Naive thymus-derived CD8-positive, alpha-beta T cell (primary cell): ENCODE measurements around the gene SIGLEC9. TPM values are rescaled to one million over a fixed set of nuclear protein-coding genes. Genes with fewer than 3 reads are reported as not detected.

Experiments
- ATAC-seq, 2 donors: fragments of 150-1000 bp; cut with Tn5 transposase in 1 of 2; sonication (Bioruptor Pico), chemical (Tn5 transposase) in 1 of 2; 1 replicate in 1 of 2; 2 replicates in 1 of 2; pipeline ENCODE4 v1.10.0; 2021; ENCODE audit warnings: mild to moderate bottlenecking in 2 of 2, moderate library complexity in 2 of 2
- POLR2A ChIA-PET: fragments of 350-600 bp; sonication (Branson Sonifier 250); formaldehyde crosslinking; loops from one replicate; lab custom pipeline; 2021; ENCODE audit warnings: antibody characterized with exemption; lab: Charles Lee
- DNase-seq, 10 donors: peaks; one replicate each; pipeline versions ENCODE4 v3.0.0 to v3.0.0-alpha.2; 2020 to 2022
- H3K27ac Mint-ChIP-seq, 10 donors: one replicate each; pipeline ENCODE4 v1.8.0; 2020 to 2022; ENCODE audit warnings: mild to moderate bottlenecking in 10 of 10, mixed read lengths in 10 of 10, moderate library complexity in 4 of 10, inconsistent platforms in 1 of 10
- H3K27me3 Mint-ChIP-seq, 5 donors: one replicate each; pipeline ENCODE4 v1.8.0; 2021 to 2022; ENCODE audit warnings: mixed read lengths in 5 of 5
- H3K36me3 Mint-ChIP-seq, 3 donors: one replicate each; pipeline ENCODE4 v1.8.0; 2020 to 2022; ENCODE audit warnings: mixed read lengths in 3 of 3, mild to moderate bottlenecking in 2 of 3, inconsistent platforms in 1 of 3
- H3K4me1 Mint-ChIP-seq, 4 donors: one replicate each; pipeline ENCODE4 v1.8.0; 2021 to 2022; ENCODE audit warnings: mixed read lengths in 4 of 4
- H3K4me3 Mint-ChIP-seq, 10 donors: one replicate each; pipeline ENCODE4 v1.8.0; 2020 to 2022; ENCODE audit warnings: mild to moderate bottlenecking in 10 of 10, mixed read lengths in 10 of 10, moderate library complexity in 6 of 10, inconsistent platforms in 1 of 10
- H3K9me3 Mint-ChIP-seq, 9 donors: one replicate each; pipeline ENCODE4 v1.8.0; 2020 to 2022; ENCODE audit warnings: mixed read lengths in 9 of 9, mild to moderate bottlenecking in 3 of 9, inconsistent platforms in 1 of 9, moderate library complexity in 1 of 9
- polyA plus RNA-seq, 3 donors: library from polyadenylated mRNA; unstranded; fragments of 300-500 nt; fragmentation: Illumina TruSeq; gene quantifications; one replicate each; pipeline ENCODE4 v1.2.3, GENCODE V29; 2021
- total RNA-seq, 8 experiments: library from RNA in 2 of 8; stranded (reverse) in 2 of 8; gene quantifications; one replicate each; pipeline ENCODE4 v1.2.3 and lab custom pipeline; 2021 to 2026

SIGLEC9 gene
- 1 to 10 TPM; 1.3 to 2.4 TPM for total RNA-seq
- 1 to 10 TPM in 1 of 3 donors, under 1 TPM in 2; 0.32 to 1.5 (median 0.83) TPM for polyA plus RNA-seq
- 0.29 to 3.1 (median 0.71) reads per million in 6 experiments for total RNA-seq (lab: John Stamatoyannopoulos, UW)

DNA sequence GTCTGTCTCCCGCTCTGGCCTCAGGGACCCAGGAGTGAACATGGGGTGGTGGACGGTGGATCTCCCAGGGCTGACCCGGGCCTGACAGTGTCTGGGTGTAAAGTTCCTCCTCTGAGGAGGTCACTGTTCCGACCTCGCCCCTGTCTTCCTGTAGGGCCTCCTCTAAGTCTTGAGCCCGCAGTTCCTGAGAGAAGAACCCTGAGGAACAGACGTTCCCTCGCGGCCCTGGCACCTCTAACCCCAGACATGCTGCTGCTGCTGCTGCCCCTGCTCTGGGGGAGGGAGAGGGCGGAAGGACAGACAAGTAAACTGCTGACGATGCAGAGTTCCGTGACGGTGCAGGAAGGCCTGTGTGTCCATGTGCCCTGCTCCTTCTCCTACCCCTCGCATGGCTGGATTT is at the start of gene SIGLEC9:
Gene SIGLEC9, plus strand, starts transcription at position 178 of the 400 bp plus-strand sequence. Its CDS starts 69 bp downstream, at position 247.
- no peak for ATAC-seq
- H3K4me1 Mint-ChIP-seq: peaks cover 53 to 94% (median 87%) of the 10 kb centered on the region in 4 donors
- DNase-seq: no peak

DNA sequence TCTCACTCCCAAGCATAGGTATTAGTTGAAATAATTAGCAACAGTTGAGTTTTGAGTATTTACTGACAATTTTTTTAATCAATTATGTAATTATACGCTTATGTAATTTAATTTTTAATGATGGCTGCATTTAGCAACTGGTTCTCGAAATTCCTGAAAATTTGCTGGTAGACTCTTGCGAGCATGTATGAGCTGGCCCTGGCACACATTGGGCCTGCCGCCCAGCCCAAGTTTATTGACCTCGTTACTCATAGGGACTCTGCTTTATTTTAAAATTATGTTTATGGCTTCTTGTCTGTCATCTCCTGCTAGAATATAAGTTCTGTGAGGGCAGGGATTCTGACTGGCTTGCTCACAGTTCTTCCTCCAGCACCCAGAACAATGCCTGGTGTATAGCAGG is 48.7 kb upstream of the SIGLEC9 start:
- no peaks in the 10 kb centered on the region for H3K4me1 Mint-ChIP-seq
- no peak for ATAC-seq
- H3K4me3 Mint-ChIP-seq: no peak overlapping the region
- no peak for DNase-seq
- peaks cover 3 to 16% (median 4%) of the 10 kb centered on the region in 3 donors for H3K36me3 Mint-ChIP-seq
- peaks cover 0 to 15% (median 8%) of the 10 kb centered on the region in 9 donors for H3K9me3 Mint-ChIP-seq
- H3K27ac Mint-ChIP-seq: no peak overlapping the region
- POLR2A ChIA-PET: no interaction called here
- peaks cover 3 to 16% (median 7%) of the 10 kb centered on the region in 5 donors for H3K27me3 Mint-ChIP-seq

More for the DNA sequence above, at the start of gene SIGLEC9:
- Mint-ChIP-seq H3K4me3 (peak within 1 kb of the TSS; percentile 53 to 89 (median 81)), H3K27me3 (no peaks in the 10 kb centered on the region), H3K27ac (peak within 1 kb of the TSS; percentile 92 to 97 (median 94)), H3K9me3 (peaks cover 0 to 2% (median 0%) of the 10 kb centered on the region in 9 donors), H3K36me3 (peaks cover 0 to 2% (median 0%) of the 10 kb centered on the region in 3 donors)
- POLR2A ChIA-PET: interaction anchor here (1.2 to 3.3 kb wide), 3 partner anchors 7 to 34 kb away, joined by 5 to 19 read pairs (median 12); no protein-coding TSS in a partner anchor

DNA sequence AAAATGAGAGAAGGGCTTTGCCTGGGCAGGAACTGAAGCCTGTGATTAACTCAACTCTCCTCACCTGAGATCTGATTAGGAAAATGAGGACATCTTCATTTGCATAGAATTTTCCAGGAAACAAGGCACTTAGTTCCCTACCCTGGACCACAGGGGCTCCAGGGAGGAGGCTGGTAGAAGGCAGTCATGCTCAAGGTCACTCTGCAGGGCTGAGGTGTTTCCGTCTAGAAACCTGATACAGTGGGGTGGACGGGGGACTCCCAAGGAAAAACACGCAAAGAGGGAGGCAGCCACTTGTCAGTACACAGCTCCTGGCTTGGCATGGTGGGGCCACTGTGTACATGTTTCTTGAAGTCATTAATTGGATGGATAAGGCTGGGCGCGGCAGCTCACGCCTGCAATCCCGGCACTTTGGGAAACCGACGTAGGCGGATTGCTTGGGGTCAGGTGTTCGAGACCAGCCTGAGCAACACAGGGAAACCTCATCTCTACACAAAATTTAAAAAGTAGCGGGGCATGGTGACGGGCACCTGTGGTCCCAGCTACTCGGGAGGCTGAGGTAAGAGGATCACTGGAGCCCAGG is 48.0 kb upstream of the SIGLEC9 start:
- no peak for DNase-seq
- H3K27me3 Mint-ChIP-seq: peaks cover 3 to 16% (median 9%) of the 10 kb centered on the region in 5 donors
- no peak overlapping the region for H3K27ac Mint-ChIP-seq

DNA sequence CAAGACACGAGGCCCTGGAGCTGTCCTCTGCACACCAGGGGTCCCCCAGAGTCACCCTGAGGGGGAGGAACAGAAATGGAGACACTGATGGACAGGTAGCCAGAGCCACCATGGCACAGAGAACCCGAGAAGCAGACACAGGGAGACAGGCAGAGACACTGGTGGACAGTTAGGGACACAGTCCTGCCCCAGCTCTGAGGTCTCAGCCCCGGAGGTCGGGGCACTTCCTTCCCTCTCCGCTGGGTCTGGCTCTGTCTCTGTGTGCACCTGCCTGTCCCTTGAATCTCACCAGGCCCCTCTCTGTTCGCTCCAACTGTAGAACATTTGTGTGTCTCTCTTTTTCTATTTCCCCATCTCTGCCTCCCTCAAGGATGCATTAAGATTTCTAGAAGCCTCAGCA is 46.6 kb upstream of the SIGLEC9 start:
- no peak for DNase-seq
- Mint-ChIP-seq H3K27ac (no peak overlapping the region), H3K4me1 (peaks cover 0 to 6% (median 2%) of the 10 kb centered on the region in 4 donors), H3K27me3 (peaks cover 2 to 20% (median 10%) of the 10 kb centered on the region in 5 donors), H3K36me3 (peaks cover 3 to 13% (median 4%) of the 10 kb centered on the region in 3 donors), H3K4me3 (no peak overlapping the region), H3K9me3 (peaks cover 0 to 13% (median 8%) of the 10 kb centered on the region in 9 donors)
- no peak for ATAC-seq
- POLR2A ChIA-PET: no interaction called here

More for the DNA sequence above, 48.0 kb upstream of the SIGLEC9 start:
- no peak overlapping the region for H3K4me3 Mint-ChIP-seq
- no peak for ATAC-seq
- H3K4me1 Mint-ChIP-seq: no peaks in the 10 kb centered on the region
- H3K36me3 Mint-ChIP-seq: peaks cover 3 to 16% (median 4%) of the 10 kb centered on the region in 3 donors
- POLR2A ChIA-PET: no interaction called here
- H3K9me3 Mint-ChIP-seq: peaks cover 0 to 15% (median 8%) of the 10 kb centered on the region in 9 donors

DNA sequence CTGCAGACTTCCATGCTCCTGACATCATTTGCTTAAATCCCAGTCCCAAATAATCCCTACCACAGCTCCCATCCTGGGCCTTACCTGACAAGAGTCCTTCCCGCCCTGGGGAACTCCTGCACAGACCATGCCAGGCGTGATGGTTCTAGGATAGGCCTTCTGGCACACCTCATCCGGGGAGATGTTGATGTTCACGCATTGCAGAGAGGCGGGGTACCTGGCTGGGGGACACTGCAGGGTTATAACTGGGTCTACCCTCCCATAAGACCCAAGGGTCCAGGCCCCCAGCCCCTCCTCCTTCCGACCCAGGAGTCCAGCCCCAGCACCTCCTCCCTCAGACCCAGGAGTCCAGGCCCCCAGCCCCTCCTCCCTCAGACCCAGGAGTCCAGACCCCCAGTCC is 46.0 kb upstream of the SIGLEC9 start:
- POLR2A ChIA-PET: no interaction called here
- H3K27me3 Mint-ChIP-seq: peaks cover 5 to 24% (median 14%) of the 10 kb centered on the region in 5 donors
- peaks cover 0 to 7% (median 3%) of the 10 kb centered on the region in 9 donors for H3K9me3 Mint-ChIP-seq
- H3K4me3 Mint-ChIP-seq: no peak overlapping the region
- no peak for ATAC-seq
- peaks cover 0 to 7% (median 4%) of the 10 kb centered on the region in 3 donors for H3K36me3 Mint-ChIP-seq
- no peak overlapping the region for H3K27ac Mint-ChIP-seq
- no peak for DNase-seq
- H3K4me1 Mint-ChIP-seq: peaks cover 0 to 7% (median 4%) of the 10 kb centered on the region in 4 donors

DNA sequence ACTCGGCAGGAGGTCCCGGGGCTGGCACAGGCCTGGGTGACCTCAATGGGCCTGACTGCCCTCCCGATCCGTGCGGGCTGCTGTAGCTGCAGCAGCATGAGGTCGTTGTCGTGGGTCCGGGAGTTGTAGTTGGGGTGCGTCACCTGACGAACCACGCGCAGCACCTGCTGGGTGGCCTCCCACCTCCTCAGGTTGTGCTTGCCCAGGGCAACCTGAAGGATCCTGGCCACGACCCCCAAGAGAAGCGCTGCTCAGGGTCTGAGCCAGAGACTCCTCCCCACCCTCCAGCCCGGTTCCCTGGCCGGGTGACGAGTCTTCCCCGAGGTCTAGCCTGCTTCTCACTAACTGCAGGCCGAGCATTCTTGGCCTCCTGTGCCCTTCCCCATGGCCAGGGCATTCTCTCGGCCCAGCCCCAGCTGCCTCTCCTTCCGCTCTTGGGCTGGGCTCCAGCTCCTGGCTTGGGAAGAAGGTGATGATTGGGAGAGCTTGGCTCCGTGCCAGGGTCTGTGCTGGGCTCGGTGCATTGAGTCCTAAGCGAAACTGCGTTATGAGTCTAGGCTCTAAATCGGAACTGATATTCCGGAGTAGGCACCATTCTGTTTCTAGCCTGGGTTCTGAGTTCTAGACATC is 45.1 kb upstream of the SIGLEC9 start:
- Mint-ChIP-seq H3K27ac (no peak overlapping the region), H3K27me3 (peaks cover 5 to 23% (median 8%) of the 10 kb centered on the region in 5 donors), H3K9me3 (no peaks in the 10 kb centered on the region), H3K36me3 (peaks cover 0 to 4% (median 0%) of the 10 kb centered on the region in 3 donors), H3K4me3 (no peak overlapping the region), H3K4me1 (peaks cover 0 to 7% (median 4%) of the 10 kb centered on the region in 4 donors)
- ATAC-seq (no peak), DNase-seq (no peak)
- POLR2A ChIA-PET: no interaction called here

DNA sequence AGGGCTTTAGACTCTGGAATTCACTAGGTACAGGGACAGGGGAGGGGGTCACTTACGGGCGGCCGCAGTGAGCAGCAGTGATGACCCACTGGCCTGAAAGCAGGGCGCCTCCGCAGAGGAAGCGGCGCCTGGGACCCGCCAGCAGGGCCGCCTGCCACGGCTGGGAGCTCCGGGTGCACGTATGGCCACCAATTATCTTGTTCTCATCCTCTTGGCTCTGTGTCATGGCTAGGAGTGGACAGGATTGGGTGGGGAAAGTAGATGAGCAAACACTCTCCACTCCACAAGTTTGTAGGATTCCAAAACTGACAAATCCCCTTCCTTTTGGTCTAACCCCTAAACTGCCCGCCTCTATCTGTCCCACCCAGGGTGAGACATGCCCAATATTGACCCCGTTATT is 43.2 kb upstream of the SIGLEC9 start:
- DNase-seq (no peak), ATAC-seq (no peak)
- Mint-ChIP-seq H3K27ac (no peak overlapping the region), H3K4me1 (peaks cover 0 to 7% (median 4%) of the 10 kb centered on the region in 4 donors), H3K9me3 (no peaks in the 10 kb centered on the region), H3K27me3 (peaks cover 5 to 22% (median 8%) of the 10 kb centered on the region in 5 donors), H3K4me3 (no peak overlapping the region), H3K36me3 (peaks cover 0 to 5% (median 0%) of the 10 kb centered on the region in 3 donors)
- POLR2A ChIA-PET: no interaction called here

DNA sequence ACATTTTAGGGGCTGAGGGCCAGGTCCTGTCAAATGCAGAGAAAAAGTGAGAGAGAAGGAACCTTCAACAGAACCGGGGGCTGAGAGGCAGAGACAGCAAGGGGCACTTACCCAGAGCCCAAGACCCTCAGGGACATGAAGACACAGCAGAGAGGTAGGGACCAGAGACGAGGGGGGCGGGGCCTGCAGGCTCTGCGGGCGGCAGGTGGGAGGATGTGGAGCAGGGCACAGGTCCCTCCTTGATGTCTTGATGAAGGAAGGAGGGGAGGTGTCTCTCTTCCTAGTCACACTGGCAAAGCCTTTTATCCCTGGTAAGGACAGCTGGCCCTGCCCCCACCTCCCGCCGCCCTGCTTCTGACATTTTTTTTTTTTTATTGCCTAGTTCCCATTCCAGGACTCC is 42.1 kb upstream of the SIGLEC9 start, which contains the start of gene KLK14:
Gene KLK14, minus strand, starts transcription at position 277 of the 400 bp plus-strand sequence. Its CDS starts 273 bp downstream, at position 4.
- H3K4me3 Mint-ChIP-seq: no peak within 1 kb of the TSS
- peaks cover 0 to 9% (median 0%) of the 10 kb centered on the region in 3 donors for H3K36me3 Mint-ChIP-seq
- DNase-seq (no peak), ATAC-seq (no peak)
- no peaks in the 10 kb centered on the region for H3K9me3 Mint-ChIP-seq
- H3K4me1 Mint-ChIP-seq: peaks cover 0 to 9% (median 4%) of the 10 kb centered on the region in 4 donors
- peaks cover 5 to 22% (median 8%) of the 10 kb centered on the region in 5 donors for H3K27me3 Mint-ChIP-seq
- POLR2A ChIA-PET: no interaction called here
- H3K27ac Mint-ChIP-seq: peak within 1 kb of the TSS in 2 of 10 donors; percentile 19 to 44

DNA sequence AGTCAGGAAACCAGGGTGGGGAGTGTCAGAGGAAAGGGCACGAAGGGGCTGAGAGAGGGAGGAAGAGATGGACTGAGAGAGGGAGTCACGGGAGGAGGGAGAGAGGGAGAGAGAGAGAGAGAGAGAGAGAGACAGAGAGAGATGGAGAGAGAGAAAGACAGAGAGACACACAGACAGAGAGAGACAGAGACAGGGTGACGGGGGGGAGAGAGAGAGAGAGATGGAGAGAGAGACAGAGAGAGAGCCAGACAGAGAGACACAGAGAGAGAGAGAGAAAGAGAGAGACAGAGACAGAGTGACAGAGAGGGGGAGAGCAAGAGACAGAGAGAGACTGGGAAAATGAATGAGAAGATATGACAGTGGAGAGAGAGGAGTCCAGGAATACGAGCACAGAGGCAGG is 41.5 kb upstream of the SIGLEC9 start:
- ATAC-seq (no peak), DNase-seq (no peak)
- Mint-ChIP-seq H3K4me3 (no peak overlapping the region), H3K27me3 (peaks cover 5 to 22% (median 8%) of the 10 kb centered on the region in 5 donors), H3K4me1 (peaks cover 0 to 9% (median 4%) of the 10 kb centered on the region in 4 donors), H3K9me3 (no peaks in the 10 kb centered on the region), H3K36me3 (peaks cover 0 to 9% (median 0%) of the 10 kb centered on the region in 3 donors), H3K27ac (peak overlapping the region in 1 of 10 donors; percentile 19)
- POLR2A ChIA-PET: no interaction called here

DNA sequence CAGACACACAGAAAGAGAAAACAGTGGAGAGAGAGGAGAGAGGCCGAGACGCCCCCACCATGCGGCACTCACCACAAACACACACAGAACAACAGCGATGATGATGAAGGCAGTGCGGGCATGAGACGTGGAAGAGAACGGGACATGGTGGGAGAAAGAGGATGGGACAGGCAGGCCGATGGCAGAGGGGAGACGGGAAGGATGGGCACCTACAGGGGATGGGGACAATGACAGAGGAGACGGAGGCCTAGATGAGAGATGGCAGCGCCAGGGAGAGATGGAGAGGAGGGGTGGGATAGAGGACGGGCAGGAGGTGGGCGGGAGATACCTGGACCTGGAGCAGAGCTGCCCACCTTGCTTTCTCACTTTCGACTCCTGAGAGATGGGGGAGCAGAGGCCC is 40.9 kb upstream of the SIGLEC9 start:
- Mint-ChIP-seq H3K9me3 (no peaks in the 10 kb centered on the region), H3K4me3 (no peak overlapping the region), H3K4me1 (peaks cover 0 to 9% (median 4%) of the 10 kb centered on the region in 4 donors), H3K27ac (no peak overlapping the region), H3K27me3 (peaks cover 5 to 20% (median 8%) of the 10 kb centered on the region in 5 donors), H3K36me3 (peaks cover 0 to 9% (median 0%) of the 10 kb centered on the region in 3 donors)
- POLR2A ChIA-PET: no interaction called here
- no peak for DNase-seq
- no peak for ATAC-seq

DNA sequence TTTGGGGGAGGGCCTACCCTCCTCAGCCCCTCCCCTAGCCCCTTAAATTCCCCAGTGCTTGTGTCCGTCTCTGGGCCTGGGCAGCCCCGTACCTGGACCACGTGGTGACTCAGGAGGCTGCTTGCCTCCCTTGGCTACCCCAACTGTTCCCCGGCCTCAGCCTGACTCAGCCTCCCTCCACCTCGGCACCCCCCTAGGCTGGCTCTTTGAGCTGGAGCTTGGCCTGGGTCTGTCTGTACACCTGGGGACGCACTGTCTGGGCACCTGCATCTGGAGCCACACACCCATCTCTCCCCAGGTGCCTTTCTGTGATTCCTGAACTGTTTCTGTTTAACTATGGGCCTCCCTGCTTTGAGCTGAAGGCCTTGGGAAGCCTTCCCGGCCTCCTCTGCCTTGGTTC is 40.2 kb upstream of the SIGLEC9 start:
- Mint-ChIP-seq H3K36me3 (peaks cover 0 to 13% (median 0%) of the 10 kb centered on the region in 3 donors), H3K4me3 (no peak overlapping the region), H3K9me3 (no peaks in the 10 kb centered on the region), H3K27ac (no peak overlapping the region), H3K4me1 (peaks cover 0 to 9% (median 4%) of the 10 kb centered on the region in 4 donors), H3K27me3 (peaks cover 5 to 20% (median 8%) of the 10 kb centered on the region in 5 donors)
- POLR2A ChIA-PET: no interaction called here
- ATAC-seq: no peak
- DNase-seq: no peak

DNA sequence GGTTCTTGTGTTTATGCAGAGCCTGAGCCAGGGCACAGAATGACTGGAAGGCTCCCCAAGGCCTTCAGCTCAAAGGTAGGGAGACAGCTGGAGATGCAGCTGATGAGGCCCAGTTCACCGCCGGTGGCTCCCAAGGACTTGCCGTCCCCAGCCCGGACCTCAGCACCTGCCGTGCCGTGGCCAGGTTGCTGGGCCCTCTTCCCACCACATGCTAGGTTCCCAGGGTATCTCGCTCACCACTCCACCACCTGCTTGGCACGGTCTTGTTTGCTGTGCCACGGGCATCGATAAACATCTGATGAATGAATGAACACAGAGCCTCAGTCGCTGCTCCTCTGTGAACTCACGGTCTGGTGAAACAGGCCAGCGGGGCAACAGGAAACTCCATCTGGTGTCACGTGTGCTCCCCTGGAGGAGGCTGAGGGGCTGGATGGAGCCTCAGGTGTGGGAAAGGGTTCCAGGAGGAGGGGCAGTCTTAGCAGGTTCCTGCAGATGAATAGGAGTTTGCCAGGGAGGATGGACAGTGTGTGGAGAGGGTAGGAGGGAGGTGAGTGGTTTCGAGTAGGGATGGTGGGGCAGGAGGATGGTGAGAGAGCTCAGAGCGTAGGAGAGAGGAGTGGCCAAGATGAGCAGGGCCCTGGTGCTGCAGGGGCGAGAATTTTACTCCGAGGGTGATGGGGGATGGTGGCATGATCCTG is 38.4 kb upstream of the SIGLEC9 start:
- ATAC-seq (no peak), DNase-seq (no peak)
- Mint-ChIP-seq H3K4me1 (peaks cover 0 to 9% (median 4%) of the 10 kb centered on the region in 4 donors), H3K4me3 (no peak overlapping the region), H3K36me3 (peaks cover 0 to 13% (median 0%) of the 10 kb centered on the region in 3 donors), H3K27ac (peak overlapping the region in 1 of 10 donors; percentile 6), H3K27me3 (peaks cover 5 to 20% (median 8%) of the 10 kb centered on the region in 5 donors), H3K9me3 (no peaks in the 10 kb centered on the region)
- POLR2A ChIA-PET: no interaction called here
